Transverse colon (tissue), 4 donors: Measurements from ENCODE around the gene EPB42. TPM values are rescaled to one million over a fixed set of nuclear protein-coding genes. Genes with fewer than 3 reads are reported as not detected.

Experiments
- DNase-seq: peaks from one replicate; pipeline ENCODE4 v3.0.0-alpha.2; 2019
- H3K27ac ChIP-seq, 4 donors: fragments of 200-600 bp; sonication (generic); 2 replicates each; pipeline ENCODE4 v1.5.1; 2016 to 2018; ENCODE audit warnings: inconsistent platforms in 4 of 4
- H3K27me3 ChIP-seq: fragments of 200-600 bp; sonication (generic); 2 replicates; pipeline ENCODE4 v1.5.1; 2017; ENCODE audit warnings: inconsistent platforms
- H3K36me3 ChIP-seq, 4 donors: fragments of 200-600 bp; sonication (generic); 2 replicates each; pipeline ENCODE4 v1.5.1; 2017 to 2019; ENCODE audit warnings: inconsistent platforms in 4 of 4
- H3K4me1 ChIP-seq, 4 donors: fragments of 200-600 bp; sonication (generic); 2 replicates each; pipeline ENCODE4 v1.5.1; 2017 to 2020; ENCODE audit warnings: inconsistent platforms in 4 of 4
- H3K4me3 ChIP-seq, 4 donors: fragments of 200-600 bp; sonication (generic); 1 replicate in 1 of 4; 2 replicates in 3 of 4; pipeline versions ENCODE4 v1.5.1 to v1.6.1; 2017 to 2019; ENCODE audit warnings: inconsistent platforms in 4 of 4
- H3K9me3 ChIP-seq, 2 donors: fragments of 200-600 bp; sonication (generic); 2 replicates each; pipeline ENCODE4 v1.5.1; 2017 to 2019; ENCODE audit warnings: inconsistent platforms in 2 of 2
- EP300 ChIP-seq: sonication (generic); formaldehyde crosslinking; IDR thresholded peaks from one replicate; pipeline ENCODE4 v1.6.1; 2017; ENCODE audit warnings: antibody characterized with exemption, low read depth
- POLR2A ChIP-seq: fragments of 450-650 bp; IDR thresholded peaks from one replicate; pipeline ENCODE4 v1.6.1; 2016; ENCODE audit warnings: antibody characterized with exemption, mild to moderate bottlenecking, moderate library complexity
- POLR2AphosphoS5 ChIP-seq, 3 donors: sonication (generic); formaldehyde crosslinking; IDR thresholded peaks; one replicate each; pipeline ENCODE4 v1.6.1; 2016; ENCODE audit warnings: antibody characterized with exemption in 3 of 3
- WGBS, 2 donors: methylation state at CpG; one replicate each; pipeline ENCODE4 v1.1.5; 2018; ENCODE audit warnings: low coverage in 1 of 2; 5-methylcytosine and 5-hydroxymethylcytosine counted together
- in situ Hi-C, 4 donors: fragments of 200-750 bp; cut with MboI; loops; one replicate each; pipeline versions ENCODE4 v1.15.0 to v1.15.1; 2017; ENCODE audit warnings: low sequenced_read_pairs in 3 of 4, low pct_ligation_motif_present in 1 of 4, low pct_unique_long_range_greater_than_20kb in 1 of 4
- intact Hi-C: fragments of 100-400 bp; cut with DNase I; formaldehyde crosslinking; loops from one replicate; pipeline ENCODE4 v1.15.1; 2023; ENCODE audit warnings: low total_unique reads
- total RNA-seq, 4 donors: library from RNA; depleted of rRNA; stranded (reverse); fragments of >200 nt; gene quantifications; one replicate each; pipeline ENCODE4 v1.1.0, GENCODE V29; 2016
- TF ChIP-seq, protein P1 (sequence below), 5 experiments: fragments of 200-600 bp in 3 of 5; fragments of 450-650 bp in 2 of 5; sonication (generic) in 3 of 5; IDR thresholded peaks; 1 replicate in 2 of 5; 2 replicates in 3 of 5; pipeline ENCODE4 v1.5.1; 2016 to 2017; ENCODE audit warnings: antibody characterized with exemption in 5 of 5, inconsistent platforms in 3 of 5, mild to moderate bottlenecking in 2 of 5, moderate library complexity in 1 of 5

Gene EPB42
- total RNA-seq, 4 donors from 2014 or later: not detected

DNA sequence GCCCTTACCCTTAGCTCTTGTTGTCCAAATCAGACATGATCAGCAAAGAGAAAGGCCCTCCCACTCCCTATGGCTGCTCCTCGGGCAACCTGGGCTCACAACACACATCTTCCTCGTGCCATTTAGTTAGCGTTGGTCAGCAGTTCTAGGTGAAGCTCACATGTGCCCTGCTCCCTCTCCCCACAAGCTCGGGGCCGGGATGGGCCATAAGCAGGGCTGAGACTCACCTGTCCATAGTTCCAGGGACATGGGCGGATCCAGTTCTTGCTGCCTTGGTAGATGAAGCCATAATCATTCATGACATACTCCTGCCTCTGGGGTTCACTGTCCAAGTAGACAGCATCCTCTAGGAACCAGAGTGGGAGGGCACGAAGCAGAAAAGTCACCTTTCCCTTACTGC, 35.5 kb upstream of the EPB42 start:
- Histone ChIP-seq H3K27me3 (no peaks in the 10 kb centered on the region), H3K27ac (no peak overlapping the region), H3K4me1 (no peaks in the 10 kb centered on the region), H3K9me3 (no peaks in the 10 kb centered on the region), H3K36me3 (no peaks in the 10 kb centered on the region), H3K4me3 (no peak overlapping the region)
- TF ChIP-seq POLR2AphosphoS5 (IDR thresholded peaks at IDR 0.05): no peak
- no peak for TF ChIP-seq EP300
- TF ChIP-seq, protein P1, sequence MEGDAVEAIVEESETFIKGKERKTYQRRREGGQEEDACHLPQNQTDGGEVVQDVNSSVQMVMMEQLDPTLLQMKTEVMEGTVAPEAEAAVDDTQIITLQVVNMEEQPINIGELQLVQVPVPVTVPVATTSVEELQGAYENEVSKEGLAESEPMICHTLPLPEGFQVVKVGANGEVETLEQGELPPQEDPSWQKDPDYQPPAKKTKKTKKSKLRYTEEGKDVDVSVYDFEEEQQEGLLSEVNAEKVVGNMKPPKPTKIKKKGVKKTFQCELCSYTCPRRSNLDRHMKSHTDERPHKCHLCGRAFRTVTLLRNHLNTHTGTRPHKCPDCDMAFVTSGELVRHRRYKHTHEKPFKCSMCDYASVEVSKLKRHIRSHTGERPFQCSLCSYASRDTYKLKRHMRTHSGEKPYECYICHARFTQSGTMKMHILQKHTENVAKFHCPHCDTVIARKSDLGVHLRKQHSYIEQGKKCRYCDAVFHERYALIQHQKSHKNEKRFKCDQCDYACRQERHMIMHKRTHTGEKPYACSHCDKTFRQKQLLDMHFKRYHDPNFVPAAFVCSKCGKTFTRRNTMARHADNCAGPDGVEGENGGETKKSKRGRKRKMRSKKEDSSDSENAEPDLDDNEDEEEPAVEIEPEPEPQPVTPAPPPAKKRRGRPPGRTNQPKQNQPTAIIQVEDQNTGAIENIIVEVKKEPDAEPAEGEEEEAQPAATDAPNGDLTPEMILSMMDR (IDR thresholded peaks at IDR 0.05): no peak
- no peak for TF ChIP-seq POLR2A
- 81% methylated on average over 5 of the region's 7 CpGs; no CpG with 5 or more reads in 1 of the 2 donors for WGBS, 2 donors
- in situ Hi-C loops: no loop called here
- intact Hi-C loops: no loop called here
- DNase-seq: no peak

DNA sequence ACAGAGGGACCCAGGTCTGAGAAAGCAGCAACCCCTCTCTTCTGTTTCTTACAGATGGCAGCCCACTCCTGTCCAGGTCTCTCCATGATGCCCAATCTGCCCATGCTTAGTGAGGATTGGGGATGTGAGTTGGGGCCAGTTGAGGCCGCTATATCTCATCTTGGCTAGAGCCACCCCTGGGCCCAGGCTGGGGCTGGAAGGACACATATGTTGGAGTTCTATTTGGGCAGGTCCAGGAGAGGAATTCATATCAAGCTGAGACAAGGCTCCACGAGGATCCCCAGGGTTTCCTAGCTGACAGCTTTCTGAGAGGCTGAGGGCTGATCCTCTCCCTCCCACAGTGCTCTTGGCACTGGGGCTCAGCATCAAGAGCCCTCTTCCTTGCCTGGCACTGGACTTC, 34.6 kb upstream of the EPB42 start:
- DNase-seq: no peak
- Histone ChIP-seq H3K9me3 (no peaks in the 10 kb centered on the region), H3K4me3 (no peak overlapping the region), H3K4me1 (no peaks in the 10 kb centered on the region), H3K27me3 (no peaks in the 10 kb centered on the region), H3K27ac (no peak overlapping the region), H3K36me3 (no peaks in the 10 kb centered on the region)
- WGBS, 2 donors: 86% methylated on average over 2 of the region's 2 CpGs; no CpG with 5 or more reads in 1 of the 2 donors
- in situ Hi-C loops (no loop called here), intact Hi-C loops (no loop called here)
- no peak for TF ChIP-seq POLR2AphosphoS5 (IDR thresholded peaks at IDR 0.05)
- TF ChIP-seq, protein P1 (IDR thresholded peaks at IDR 0.05): no peak
- TF ChIP-seq EP300: no peak
- no peak for TF ChIP-seq POLR2A

DNA sequence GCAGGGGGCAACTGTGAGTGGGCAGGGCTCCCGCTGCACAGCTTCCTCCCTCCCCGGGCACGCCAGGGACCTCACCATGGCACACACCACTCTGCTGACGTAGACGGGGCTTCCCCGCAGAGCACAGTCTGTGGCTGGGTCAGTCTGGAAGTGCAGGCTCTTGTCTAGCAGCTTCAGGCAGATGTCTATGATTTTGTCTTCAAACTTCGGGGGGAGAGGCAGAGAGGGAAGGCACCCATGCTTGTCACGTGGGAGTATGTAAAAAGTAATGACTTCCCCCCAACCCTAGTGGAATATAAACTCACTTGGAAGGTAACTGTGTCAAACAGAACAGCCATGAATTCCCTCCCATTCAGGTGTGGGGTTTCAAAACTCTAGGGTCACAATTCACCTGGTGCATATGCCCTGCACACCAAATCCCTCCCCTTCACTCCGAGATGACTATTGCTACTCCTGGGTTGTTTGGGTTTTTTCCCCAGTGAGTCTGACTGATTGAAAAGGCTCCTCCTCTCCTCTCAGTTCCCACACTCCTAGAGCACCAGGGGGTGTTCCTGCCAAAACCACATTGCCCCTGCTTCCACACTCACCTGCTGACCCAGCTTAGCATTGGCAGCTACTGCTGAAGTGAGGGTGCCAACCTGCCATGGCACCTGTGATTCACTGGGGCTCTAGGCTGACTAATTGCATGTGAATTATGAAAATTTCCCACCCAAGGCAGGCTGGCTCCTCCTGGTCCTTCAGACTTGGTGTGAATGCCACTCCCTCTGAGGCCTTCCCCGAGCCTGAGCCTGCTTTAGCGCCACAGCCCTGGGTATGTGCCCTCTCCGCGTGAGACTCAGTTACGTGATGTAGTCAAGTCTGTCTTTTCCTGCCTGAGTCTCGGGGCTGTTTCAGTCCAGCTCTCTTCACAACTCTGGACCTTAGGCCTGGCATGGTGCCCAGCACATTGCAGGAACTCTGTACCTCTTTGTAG, 32.9 kb upstream of the EPB42 start:
- H3K36me3 ChIP-seq: no peaks in the 10 kb centered on the region
- TF ChIP-seq POLR2A (no peak), POLR2AphosphoS5 (IDR thresholded peaks at IDR 0.05) (no peak), EP300 (no peak)
- TF ChIP-seq, protein P1 (IDR thresholded peaks at IDR 0.05): no peak
- no peak overlapping the region for H3K27ac ChIP-seq
- no peaks in the 10 kb centered on the region for H3K27me3 ChIP-seq
- DNase-seq: peak; percentile 20
- in situ Hi-C loops: no loop called here
- H3K4me3 ChIP-seq: no peak overlapping the region
- intact Hi-C loops: no loop called here
- 58% methylated on average over 15 of the region's 15 CpGs; no CpG with 5 or more reads in 1 of the 2 donors for WGBS, 2 donors
- H3K9me3 ChIP-seq: no peaks in the 10 kb centered on the region
- no peaks in the 10 kb centered on the region for H3K4me1 ChIP-seq

DNA sequence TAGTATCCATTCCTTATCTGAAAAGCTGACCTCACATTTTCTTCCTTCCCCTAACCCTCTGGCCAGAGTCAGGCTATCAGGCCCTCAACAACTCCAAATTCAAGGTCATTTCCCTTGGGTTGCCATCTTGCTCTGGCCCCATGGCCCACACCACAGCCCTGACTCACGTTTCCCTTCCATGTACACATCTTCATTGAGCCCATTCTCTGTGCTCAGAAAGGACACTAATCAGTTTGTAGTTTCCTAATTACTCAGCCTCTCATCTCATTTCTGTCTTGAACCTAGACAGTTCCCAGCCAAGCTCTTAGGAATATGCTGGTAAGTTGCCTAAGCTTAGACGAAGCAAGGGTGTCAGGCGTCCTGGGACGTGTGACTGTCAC, 31.0 kb upstream of the EPB42 start:
- H3K27me3 ChIP-seq: no peaks in the 10 kb centered on the region
- H3K4me1 ChIP-seq: no peaks in the 10 kb centered on the region
- in situ Hi-C loops: no loop called here
- DNase-seq: no peak
- no peak overlapping the region for H3K4me3 ChIP-seq
- TF ChIP-seq, protein P1 (IDR thresholded peaks at IDR 0.05): no peak
- TF ChIP-seq POLR2AphosphoS5 (IDR thresholded peaks at IDR 0.05): no peak
- no peak for TF ChIP-seq POLR2A
- TF ChIP-seq EP300: no peak
- intact Hi-C loops: no loop called here
- 82 to 84% methylated on average over 2 to 4 of the region's 4 CpGs for WGBS, 2 donors
- no peaks in the 10 kb centered on the region for H3K9me3 ChIP-seq
- no peaks in the 10 kb centered on the region for H3K36me3 ChIP-seq
- no peak overlapping the region for H3K27ac ChIP-seq
